Muscle of arm (tissue), 14 donors: ENCODE measurements around the gene CKLF. TPM values are rescaled to one million over a fixed set of nuclear protein-coding genes. Genes with fewer than 3 reads are reported as not detected.
A peak's percentile ranks its signal among the peaks of the same experiment; 100 is the strongest.
"Not testable (repeated sequence)": the region's sequence is repeated elsewhere in the genome, so short reads cannot be mapped to it uniquely, and the experiment has no call there.

Experiments
- DNase-seq: peaks from one replicate; pipeline ENCODE4 v3.0.0-alpha.2; 2013
- long read RNA-seq, 11 donors: transcript quantifications; one replicate each; lab custom pipeline, GENCODE V29; 2026
- polyA plus RNA-seq, 12 donors: library from polyadenylated mRNA; unstranded; fragments of 120-200 nt; gene quantifications; one replicate each; pipeline ENCODE4 v1.2.1, GENCODE V29; 2013; ENCODE audit not compliant: insufficient read length in 12 of 12

CKLF gene, protein sequence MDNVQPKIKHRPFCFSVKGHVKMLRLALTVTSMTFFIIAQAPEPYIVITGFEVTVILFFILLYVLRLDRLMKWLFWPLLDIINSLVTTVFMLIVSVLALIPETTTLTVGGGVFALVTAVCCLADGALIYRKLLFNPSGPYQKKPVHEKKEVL
- polyA plus RNA-seq, result 10 to 100 TPM in 11 of 12 donors, not detected in 1; 19.7 to 56.7 (median 25.9) TPM
- long read RNA-seq, donor 1, transcript CKLF-203 (3 exons, 508 nt), result major isoform, 24 of 54 reads
- long read RNA-seq, donor 1, transcript CKLF-201 (4 exons, 669 nt), result minor isoform, 19 of 54 reads
- long read RNA-seq, donor 1, partial matches to known transcripts, result 0 of 54 reads
- long read RNA-seq, donor 1, other reads (novel, unspliced or antisense), result 6 of 54 reads
- long read RNA-seq, donor 2, transcript CKLF-201 (4 exons, 669 nt), result minor isoform, 16 of 45 reads
- long read RNA-seq, donor 2, transcript CKLF-203 (3 exons, 508 nt), result major isoform, 25 of 45 reads
- long read RNA-seq, donor 2, partial matches to known transcripts, result 0 of 45 reads
- long read RNA-seq, donor 2, other reads (novel, unspliced or antisense), result 0 of 45 reads
- long read RNA-seq, donor 3, transcript CKLF-203 (3 exons, 508 nt), result major isoform, 18 of 30 reads
- long read RNA-seq, donor 3, transcript CKLF-201 (4 exons, 669 nt), result minor isoform, 8 of 30 reads
- long read RNA-seq, donor 3, partial matches to known transcripts, result 0 of 30 reads
- long read RNA-seq, donor 3, other reads (novel, unspliced or antisense), result 0 of 30 reads
- long read RNA-seq, donor 4, transcript CKLF-203 (3 exons, 508 nt), result major isoform, 7 of 16 reads
- long read RNA-seq, donor 4, transcript CKLF-201 (4 exons, 669 nt), result minor isoform, 6 of 16 reads
- long read RNA-seq, donor 4, partial matches to known transcripts, result 0 of 16 reads
- long read RNA-seq, donor 4, other reads (novel, unspliced or antisense), result 0 of 16 reads
- long read RNA-seq, donor 5, transcript CKLF-201 (4 exons, 669 nt), result minor isoform, 11 of 63 reads
- long read RNA-seq, donor 5, transcript CKLF-203 (3 exons, 508 nt), result major isoform, 44 of 63 reads
- long read RNA-seq, donor 5, partial matches to known transcripts, result 0 of 63 reads
- long read RNA-seq, donor 5, other reads (novel, unspliced or antisense), result 0 of 63 reads
- long read RNA-seq, donor 6, transcript CKLF-201 (4 exons, 669 nt), result minor isoform, 8 of 29 reads
- long read RNA-seq, donor 6, transcript CKLF-203 (3 exons, 508 nt), result major isoform, 17 of 29 reads
- long read RNA-seq, donor 6, partial matches to known transcripts, result 0 of 29 reads
- long read RNA-seq, donor 6, other reads (novel, unspliced or antisense), result 0 of 29 reads
- long read RNA-seq, donor 7, transcript CKLF-201 (4 exons, 669 nt), result minor isoform, 7 of 29 reads
- long read RNA-seq, donor 7, transcript CKLF-203 (3 exons, 508 nt), result major isoform, 18 of 29 reads
- long read RNA-seq, donor 7, partial matches to known transcripts, result 0 of 29 reads
- long read RNA-seq, donor 7, other reads (novel, unspliced or antisense), result 0 of 29 reads
- long read RNA-seq, donor 8, transcript CKLF-201 (4 exons, 669 nt), result minor isoform, 12 of 43 reads
- long read RNA-seq, donor 8, transcript CKLF-203 (3 exons, 508 nt), result major isoform, 26 of 43 reads
- long read RNA-seq, donor 8, partial matches to known transcripts, result 0 of 43 reads
- long read RNA-seq, donor 8, other reads (novel, unspliced or antisense), result 0 of 43 reads
- long read RNA-seq, donor 9, transcript CKLF-203 (3 exons, 508 nt), result major isoform, 21 of 37 reads
- long read RNA-seq, donor 9, transcript CKLF-201 (4 exons, 669 nt), result minor isoform, 11 of 37 reads
- long read RNA-seq, donor 9, partial matches to known transcripts, result 0 of 37 reads
- long read RNA-seq, donor 9, other reads (novel, unspliced or antisense), result 0 of 37 reads
- long read RNA-seq, donor 10, transcript CKLF-203 (3 exons, 508 nt), result major isoform, 21 of 34 reads
- long read RNA-seq, donor 10, transcript CKLF-201 (4 exons, 669 nt), result minor isoform, 9 of 34 reads
- long read RNA-seq, donor 10, partial matches to known transcripts, result 0 of 34 reads
- long read RNA-seq, donor 10, other reads (novel, unspliced or antisense), result 0 of 34 reads
- long read RNA-seq, donor 11, transcript CKLF-201 (4 exons, 669 nt), result minor isoform, 19 of 69 reads
- long read RNA-seq, donor 11, transcript CKLF-203 (3 exons, 508 nt), result major isoform, 39 of 69 reads
- long read RNA-seq, donor 11, partial matches to known transcripts, result 0 of 69 reads
- long read RNA-seq, donor 11, other reads (novel, unspliced or antisense), result 5 of 69 reads

- peak; percentile 95 for DNase-seq
These were observed at the start of gene CKLF for GRCh38 chr16:66552286-66553177. CKLF (plus strand) TSS chr16:66552576; CDS start chr16:66552716, 140 bp downstream.

DNA sequence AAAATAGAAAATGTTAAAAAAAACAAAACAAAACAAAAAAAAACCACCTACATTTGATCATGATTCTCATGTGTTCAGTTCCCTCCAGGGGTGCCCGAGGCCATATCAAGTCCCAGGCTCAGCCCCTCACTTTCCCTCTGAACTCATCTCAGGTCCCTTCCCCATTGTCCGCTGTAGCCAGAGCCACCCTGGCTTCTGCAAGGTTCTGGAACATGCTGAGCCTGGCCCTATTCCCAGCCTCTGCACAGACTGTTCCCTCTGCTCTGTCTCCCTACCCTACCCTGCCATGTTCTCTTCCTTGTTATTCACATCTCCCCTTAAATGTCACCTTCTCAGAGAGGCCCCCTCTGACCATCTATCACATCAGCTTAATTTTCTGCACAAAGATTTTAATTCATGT is 49.3 kb upstream of the CKLF start:
- DNase-seq, result no peak

GRCh38 chr16:66503612-66504011 is 48.8 kb upstream of the CKLF start:
- no peak for DNase-seq

- no peak for DNase-seq
These were observed 44.6 kb upstream of the CKLF start for GRCh38 chr16:66507731-66508239.

DNA sequence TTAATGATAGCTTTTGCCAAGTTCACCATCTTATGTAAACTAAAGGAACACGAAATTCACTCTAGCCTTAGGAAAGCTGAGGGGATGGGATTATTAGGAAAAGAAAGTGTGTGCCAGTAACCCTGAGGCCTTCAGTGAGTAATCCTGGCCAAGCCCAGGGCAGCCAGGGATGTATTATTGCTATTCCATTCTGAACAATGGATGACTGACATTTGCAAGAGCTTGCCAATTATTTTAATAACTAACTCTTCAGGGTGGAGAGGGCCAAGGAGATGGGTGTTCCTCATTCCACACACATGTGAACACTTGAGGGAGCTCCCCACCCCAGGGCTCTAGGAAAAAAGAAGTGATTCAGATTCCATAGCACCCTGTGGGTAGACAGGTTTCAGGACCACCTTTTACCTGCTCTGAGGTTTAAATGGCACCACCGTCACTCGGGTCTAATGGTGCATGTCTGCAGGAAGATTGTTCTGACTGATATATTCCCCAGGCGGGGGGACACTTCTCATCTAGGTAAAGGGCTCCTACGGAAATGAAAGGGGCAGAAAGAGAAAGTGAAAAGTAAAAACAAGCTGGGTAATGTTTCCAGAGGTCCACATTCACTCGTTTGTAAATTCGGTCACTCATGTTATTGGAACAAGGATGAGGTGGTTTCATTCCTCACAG is 44.0 kb upstream of the CKLF start:
- no peak for DNase-seq

DNA sequence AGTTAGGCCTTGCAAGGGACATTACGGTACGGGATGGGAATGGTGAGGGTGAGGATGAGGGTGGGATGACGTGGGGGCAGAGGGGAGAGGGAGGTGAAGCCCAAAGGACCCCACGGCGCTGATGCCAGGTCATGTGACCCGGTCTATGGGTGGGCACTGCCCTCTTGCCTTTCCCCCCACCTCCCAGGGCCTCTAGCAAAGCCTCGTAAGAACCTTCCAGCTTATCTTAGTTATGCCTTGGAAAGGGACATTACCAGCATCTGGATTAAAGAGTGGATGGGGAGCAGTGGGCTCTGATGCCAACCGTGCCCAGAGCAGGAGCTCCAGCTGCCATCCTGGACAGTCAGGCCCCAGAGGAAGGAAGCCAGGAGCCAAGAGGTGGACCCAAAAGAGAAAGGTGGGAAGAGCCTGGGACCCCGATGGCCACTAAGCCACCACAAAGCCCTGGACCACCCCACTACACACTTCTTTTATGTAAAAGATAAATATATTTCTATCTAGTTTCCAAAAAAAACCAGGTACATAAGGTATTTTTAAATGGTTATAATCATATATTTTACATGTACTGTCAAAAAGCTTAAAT is 43.4 kb upstream of the CKLF start:
- no peak for DNase-seq

DNA sequence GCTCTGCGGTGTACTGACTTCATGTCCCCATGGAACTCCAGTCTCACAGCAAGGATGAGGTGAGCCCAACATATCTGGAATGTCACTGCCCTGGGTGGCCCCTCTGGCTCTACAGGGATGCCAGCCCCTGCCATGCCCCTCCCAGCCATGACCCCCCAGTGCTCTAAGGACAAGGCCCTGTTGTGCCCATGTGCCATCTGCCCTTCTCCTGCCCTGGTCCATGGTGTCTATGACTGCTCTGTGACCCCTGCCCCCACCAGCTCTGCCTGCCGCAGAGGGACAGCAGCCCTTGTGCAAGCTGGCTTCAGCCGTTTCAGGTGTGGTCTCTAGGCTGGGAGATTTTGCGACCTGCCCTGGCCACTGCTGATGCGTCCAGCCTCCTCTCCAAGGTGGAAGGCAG is 42.8 kb upstream of the CKLF start:
- DNase-seq, result no peak

GRCh38 chr16:66510298-66510697 is 42.1 kb upstream of the CKLF start:
- DNase-seq, result no peak

GRCh38 chr16:66510711-66511601 is 41.4 kb upstream of the CKLF start:
- no peak for DNase-seq

- no peak for DNase-seq
These were observed 40.6 kb upstream of the CKLF start for GRCh38 chr16:66511602-66512271.

DNA sequence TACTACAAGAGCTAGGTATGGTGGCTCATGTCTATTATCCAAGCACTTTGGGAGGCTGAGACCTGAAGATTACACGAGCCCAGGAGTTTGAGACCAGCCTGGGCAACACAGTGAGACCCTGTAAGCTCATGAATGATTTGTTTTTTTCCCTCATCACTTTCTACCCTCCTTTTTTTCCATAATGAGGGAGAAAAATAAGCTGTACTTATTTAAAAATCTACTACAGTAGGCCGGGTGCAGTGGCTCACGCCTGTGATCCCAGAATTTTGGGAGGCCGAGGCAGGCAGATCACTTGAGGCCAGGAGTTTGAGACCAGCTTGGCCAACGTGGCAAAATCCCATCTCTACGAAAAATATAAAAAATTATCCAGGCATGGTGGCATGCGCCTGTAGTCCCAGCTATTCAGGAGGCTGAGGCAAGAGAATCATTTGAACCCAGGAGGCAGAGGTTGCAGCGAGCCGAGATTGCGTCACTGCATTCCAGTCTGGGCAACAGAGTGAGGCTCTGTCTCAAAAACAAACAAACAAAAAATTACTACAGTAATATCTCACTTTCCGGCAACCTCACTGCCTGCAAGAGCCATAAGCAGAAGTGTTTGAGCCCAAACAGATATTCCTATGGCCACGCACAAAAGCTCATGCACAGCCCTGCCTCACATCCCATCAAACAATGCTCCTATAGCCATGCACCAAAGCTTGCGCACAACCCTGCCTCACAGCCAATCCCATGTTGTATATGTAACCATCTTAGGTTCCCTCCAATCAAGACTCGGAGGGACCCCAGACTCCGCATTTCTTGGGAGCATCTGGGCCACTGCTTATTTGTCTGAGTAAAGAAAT is 39.9 kb upstream of the CKLF start:
- no peak for DNase-seq

- DNase-seq, result no peak
These were observed 39.2 kb upstream of the CKLF start for GRCh38 chr16:66513111-66513723.

GRCh38 chr16:66514391-66514790 is 38.0 kb upstream of the CKLF start:
- not testable (repeated sequence) for DNase-seq

DNA sequence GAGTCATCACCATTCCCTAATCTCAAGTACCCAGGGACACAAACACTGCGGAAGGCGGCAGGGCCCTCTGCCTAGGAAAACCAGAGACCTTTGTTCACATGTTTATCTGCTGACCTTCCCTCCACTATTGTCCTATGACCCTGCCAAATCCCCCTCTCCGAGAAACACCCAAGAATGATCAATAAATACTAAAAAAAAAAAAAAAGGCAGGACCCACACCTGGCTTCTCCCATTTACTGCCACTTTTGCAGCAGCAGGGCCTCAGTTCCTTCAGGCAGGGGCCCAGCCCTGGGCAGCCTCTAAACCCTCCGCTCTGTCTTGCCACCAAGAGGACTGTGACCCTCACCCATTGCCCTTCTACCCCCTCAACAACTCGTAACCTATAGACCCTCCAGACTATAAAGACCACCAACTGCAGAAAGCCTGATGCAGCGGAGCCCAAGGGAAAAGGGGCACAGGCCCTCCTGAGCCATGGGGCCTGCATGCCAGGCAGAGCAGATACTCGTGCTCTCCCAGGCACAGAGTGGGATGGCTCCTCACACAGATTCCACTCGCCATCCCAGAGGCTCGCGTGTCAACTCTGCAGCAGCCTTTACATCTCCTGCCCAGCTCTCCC is 37.3 kb upstream of the CKLF start:
- DNase-seq, result not testable (repeated sequence)
